Right cardiac atrium (tissue), 5 donors: Measurements from ENCODE around the gene GPN1. TPM values are rescaled to one million over a fixed set of nuclear protein-coding genes. Genes with fewer than 3 reads are reported as not detected.

ENCODE experiments used
- ATAC-seq, 2 donors: fragments of 200-7000 bp; cut with Tn5 transposase; one replicate each; pipeline versions ENCODE4 v1.8.0 to v1.9.1; 2020; ENCODE audit warnings: moderate library complexity in 2 of 2, mild to moderate bottlenecking in 1 of 2
- DNase-seq, 3 donors: peaks; one replicate each; pipeline ENCODE4 v3.0.0-alpha.2; 2020
- H3K27ac ChIP-seq: one replicate; pipeline ENCODE4 v1.5.1; 2013; ENCODE audit warnings: mild to moderate bottlenecking, low read length, control low read depth, moderate library complexity
- H3K27me3 ChIP-seq: one replicate; pipeline ENCODE4 v1.6.1; 2013; ENCODE audit not compliant: control insufficient read depth, insufficient read depth
- H3K4me1 ChIP-seq: one replicate; pipeline ENCODE4 v1.6.1; 2013; ENCODE audit warnings: low read length; ENCODE audit not compliant: control insufficient read depth, insufficient read depth
- H3K4me3 ChIP-seq: one replicate; pipeline ENCODE4 v1.5.1; 2013; ENCODE audit warnings: low read length, control low read depth
- H3K9me3 ChIP-seq: one replicate; pipeline ENCODE4 v1.6.1; 2013; ENCODE audit warnings: low read length; ENCODE audit not compliant: control insufficient read depth
- WGBS: extraction: QIAGEN DNeasy Blood & Tissue Kit; methylation state at CpG from one replicate; pipeline ENCODE4 v1.1.7; 2013; 5-methylcytosine and 5-hydroxymethylcytosine counted together
- intact Hi-C, 4 donors: fragments of 100-400 bp; cut with DNase I; formaldehyde crosslinking; loops; one replicate each; pipeline versions ENCODE4 v1.11.0 to v1.14.0; 2022 to 2023
- polyA plus RNA-seq: library from polyadenylated mRNA; stranded (reverse); fragments of 200-250 nt; gene quantifications from one replicate; pipeline ENCODE4 v1.2.3, GENCODE V29; 2013
- total RNA-seq, 4 donors: library from RNA; stranded (reverse); fragmentation: NEBNext Ultra II Directional; extraction: Animal tissue kit (Norgen Biotek cat#: 25700); gene quantifications; one replicate each; pipeline ENCODE4 v1.2.1, GENCODE V29; 2021
- donor health status: healthy with polysubstance abuse.
- donor health status: DM: no; HTN: yes; CAD: no.
- donor health status: DM: no; HTN: no; CAD: no.
- donor health status: DM: no; HTN: yes; CAD: no; lungs with severe emphysema.
- donor health status: DM: yes; HTN: yes; CAD: no.

Gene GPN1
- total and polyA plus RNA-seq, 5 donors = 15.5 to 21.8 (median 17.8) TPM

DNA sequence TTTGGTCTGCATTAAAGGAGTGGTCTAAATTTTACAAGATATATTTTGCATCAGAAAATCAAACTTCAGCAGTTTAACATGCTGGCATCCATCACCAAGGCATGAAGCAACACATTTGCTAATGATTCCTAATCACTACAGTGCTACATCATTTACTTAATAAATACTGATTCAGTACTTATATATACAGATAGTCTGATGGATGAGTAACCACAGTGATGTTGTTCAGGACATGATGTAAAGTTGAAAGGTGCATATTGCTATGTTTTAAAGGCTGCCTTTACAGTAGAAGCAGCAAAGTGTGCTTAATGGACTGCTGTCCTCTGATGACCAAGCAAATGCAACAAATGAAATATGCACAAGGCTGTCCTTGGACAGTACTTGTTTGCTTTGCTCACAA is 23.5 kb downstream of the GPN1 start:
- Histone ChIP-seq H3K4me1 (no peaks in the 10 kb centered on the region), H3K27ac (no peak overlapping the region), H3K27me3 (no peaks in the 10 kb centered on the region), H3K4me3 (no peak overlapping the region), H3K9me3 (no peaks in the 10 kb centered on the region)
- ATAC-seq (no peak), DNase-seq (no peak)
- intact Hi-C loops = no loop called here

GRCh38 chr2:27652790-27653189 is 23.9 kb downstream of the GPN1 start:
- no peak overlapping the region for H3K27ac ChIP-seq
- no peak for ATAC-seq
- DNase-seq = no peak
- no peak overlapping the region for H3K4me3 ChIP-seq
- WGBS = 90% methylated on average over 1 of the region's 1 CpG
- no peaks in the 10 kb centered on the region for H3K27me3 ChIP-seq
- intact Hi-C loops = no loop called here
- no peaks in the 10 kb centered on the region for H3K4me1 ChIP-seq
- no peaks in the 10 kb centered on the region for H3K9me3 ChIP-seq

GRCh38 chr2:27653397-27653796 is 24.5 kb downstream of the GPN1 start:
- 94% methylated on average over 2 of the region's 2 CpGs for WGBS
- H3K4me3 ChIP-seq = no peak overlapping the region
- no peaks in the 10 kb centered on the region for H3K9me3 ChIP-seq
- intact Hi-C loops = no loop called here
- H3K4me1 ChIP-seq = no peaks in the 10 kb centered on the region
- H3K27ac ChIP-seq = no peak overlapping the region
- H3K27me3 ChIP-seq = no peaks in the 10 kb centered on the region
- ATAC-seq (no peak), DNase-seq (no peak)

DNA sequence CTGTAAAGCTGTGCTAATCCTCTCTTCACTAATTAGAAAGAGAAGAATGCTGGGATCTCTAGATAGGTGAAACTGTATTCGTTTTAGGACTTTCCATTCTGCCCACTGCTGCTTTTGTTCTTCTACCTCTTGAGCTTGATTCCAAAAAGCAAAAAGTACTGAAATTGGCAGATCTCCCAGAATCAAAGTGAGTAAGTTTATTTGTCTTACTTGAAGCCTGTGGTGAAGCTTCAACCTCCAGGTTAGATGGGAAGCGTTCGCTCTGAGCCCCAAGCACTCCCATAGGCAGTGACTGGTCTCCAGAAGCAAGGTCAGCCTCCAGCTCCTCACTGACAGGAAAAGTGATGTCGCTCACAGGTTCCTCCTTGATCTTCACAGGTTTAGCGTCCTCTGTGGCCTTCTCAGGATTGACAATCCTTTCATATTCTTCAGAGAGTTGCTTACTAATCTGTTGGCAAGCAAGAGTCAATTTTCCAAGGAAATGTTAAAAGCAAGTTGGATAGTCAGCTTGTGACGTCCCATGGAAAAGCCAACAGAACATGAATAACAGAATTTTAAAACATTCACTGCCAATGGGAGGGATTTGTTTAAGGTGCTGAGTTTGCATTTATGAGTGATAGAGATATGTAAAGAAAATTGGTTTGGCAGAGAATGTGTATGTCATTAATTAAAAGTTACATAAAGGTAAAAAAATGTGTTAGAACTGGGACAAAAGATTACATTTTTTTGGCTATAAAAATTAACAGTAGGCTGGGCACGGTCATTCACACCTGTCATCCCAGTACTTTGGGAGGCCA is 26.5 kb downstream of the GPN1 start:
- 79% methylated on average over 7 of the region's 7 CpGs for WGBS
- Histone ChIP-seq H3K27ac (no peak overlapping the region), H3K4me3 (no peak overlapping the region), H3K4me1 (no peaks in the 10 kb centered on the region), H3K27me3 (no peaks in the 10 kb centered on the region), H3K9me3 (no peaks in the 10 kb centered on the region)
- intact Hi-C loops = no loop called here
- ATAC-seq = no peak
- DNase-seq = no peak

DNA sequence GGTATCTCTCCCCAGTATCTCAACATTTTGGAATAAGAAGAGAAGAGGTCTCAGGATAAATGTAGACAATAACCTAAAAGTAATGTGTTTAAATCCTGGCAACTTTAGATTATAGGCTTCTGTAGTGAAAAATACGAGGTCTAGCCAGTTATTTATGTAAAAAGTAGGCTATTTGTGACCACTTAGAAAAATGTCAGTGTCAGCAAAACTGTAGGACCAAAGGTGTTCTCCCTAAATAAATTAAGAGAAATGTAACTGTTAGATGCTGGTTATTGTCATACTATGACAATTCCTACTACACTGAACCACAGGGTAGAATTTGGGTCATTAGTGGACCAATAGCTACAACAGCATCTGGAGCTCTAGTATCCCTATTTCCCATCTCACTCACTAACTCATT is 32.5 kb downstream of the GPN1 start:
- Histone ChIP-seq H3K27me3 (no peaks in the 10 kb centered on the region), H3K9me3 (no peaks in the 10 kb centered on the region), H3K27ac (no peak overlapping the region), H3K4me1 (no peaks in the 10 kb centered on the region), H3K4me3 (no peak overlapping the region)
- 90% methylated on average over 1 of the region's 1 CpG for WGBS
- no peak for DNase-seq
- no peak for ATAC-seq
- intact Hi-C loops = no loop called here

DNA sequence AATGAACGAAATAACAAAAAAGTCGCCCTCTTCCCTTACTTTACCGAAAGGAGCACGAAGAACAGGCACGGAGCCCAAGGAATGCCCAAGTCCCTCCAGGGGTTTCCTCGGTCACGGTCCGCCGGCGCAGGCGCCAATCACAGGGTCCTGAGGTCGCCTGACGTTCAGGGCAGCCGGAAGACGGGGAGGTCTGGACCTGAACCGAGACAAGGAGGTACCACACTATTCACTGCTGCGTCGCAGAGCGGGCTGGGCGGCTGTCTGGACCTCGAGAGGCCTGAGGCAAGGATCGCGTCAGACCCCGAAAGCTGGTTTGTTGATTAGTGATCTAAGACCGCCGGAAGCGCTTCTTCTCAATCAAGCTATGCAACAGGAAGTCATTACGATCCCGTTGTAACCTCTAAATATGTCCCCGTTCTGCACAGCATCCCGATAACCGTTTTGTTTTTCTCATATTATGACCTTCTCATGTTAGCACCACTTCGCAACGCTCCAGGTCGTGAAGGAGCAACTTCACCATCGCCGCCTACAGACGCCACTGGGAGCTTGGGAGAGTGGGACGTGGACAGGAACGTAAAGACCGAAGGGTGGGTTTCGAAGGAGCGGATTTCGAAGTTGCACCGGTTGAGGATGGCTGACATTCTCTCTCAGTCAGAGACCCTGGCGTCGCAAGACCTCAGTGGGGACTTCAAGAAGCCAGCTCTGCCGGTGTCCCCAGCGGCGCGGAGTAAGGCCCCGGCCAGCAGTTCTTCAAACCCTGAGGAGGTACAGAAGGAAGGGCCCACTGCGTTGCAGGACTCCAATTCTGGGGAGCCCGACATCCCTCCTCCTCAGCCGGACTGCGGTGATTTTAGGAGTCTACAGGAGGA is 34.7 kb downstream of the GPN1 start, which contains the start of the genes SLC4A1AP and SUPT7L:
Gene SLC4A1AP, plus strand, starts transcription at position 605 of the 869 bp plus-strand sequence. Its CDS starts 26 bp downstream, at position 631.
Gene SUPT7L, minus strand, starts transcription at position 330 of the 869 bp plus-strand sequence. CDS start 1,422 bp downstream, outside the sequence.
- H3K27ac ChIP-seq = peak within 1 kb of the TSS; percentile 100
- H3K4me3 ChIP-seq = peak within 1 kb of the TSS; percentile 87
- intact Hi-C loops = no loop called here
- H3K27me3 ChIP-seq = no peaks in the 10 kb centered on the region
- no peaks in the 10 kb centered on the region for H3K9me3 ChIP-seq
- peak; percentile 75 to 89 (median 88) for DNase-seq
- no peaks in the 10 kb centered on the region for H3K4me1 ChIP-seq
- ATAC-seq = peak; percentile 88 to 92
- under 1% methylated on average over 56 of the region's 56 CpGs for WGBS

- intact Hi-C loops = no loop called here
- 2% methylated on average over 28 of the region's 28 CpGs for WGBS
- peak in 1 of 3 donors; percentile 35 for DNase-seq
These were observed 35.3 kb downstream of the GPN1 start for GRCh38 chr2:27664154-27664574.

DNA sequence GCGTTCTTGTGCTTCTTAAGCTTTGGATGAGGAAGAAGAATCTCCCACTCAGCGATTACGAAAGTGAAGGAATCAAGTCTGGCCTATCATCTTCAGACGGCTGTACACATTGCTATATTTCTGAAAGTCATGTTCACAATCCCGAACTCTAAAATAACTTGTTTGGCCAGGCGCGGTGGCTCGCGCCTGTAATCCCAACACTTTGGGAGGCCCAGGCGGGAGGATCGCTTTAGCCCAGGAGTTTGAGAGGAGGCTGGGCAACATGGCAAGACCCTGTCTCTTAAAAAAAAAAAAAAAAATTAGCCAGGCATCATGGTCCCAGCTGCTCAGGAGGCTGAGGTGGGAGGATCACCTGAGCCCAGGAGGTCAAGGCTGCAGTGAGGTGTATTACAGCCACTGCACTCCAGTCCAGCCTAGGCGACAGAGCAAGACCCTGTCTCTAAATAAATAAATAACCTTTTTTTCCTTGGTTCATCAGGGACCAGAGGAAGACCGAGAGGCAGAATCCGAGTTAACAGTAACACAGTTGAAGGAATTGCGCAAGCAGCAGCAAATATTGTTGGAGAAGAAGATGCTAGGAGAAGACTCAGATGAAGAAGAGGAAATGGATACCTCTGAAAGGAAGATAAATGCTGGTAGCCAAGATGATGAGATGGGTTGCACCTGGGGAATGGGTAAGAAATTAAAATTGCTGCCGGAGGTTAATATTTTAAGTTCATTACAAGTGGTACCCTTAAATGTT is 35.9 kb downstream of the GPN1 start:
- DNase-seq = no peak
- H3K4me1 ChIP-seq = no peaks in the 10 kb centered on the region
- no peak overlapping the region for H3K27ac ChIP-seq
- intact Hi-C loops = no loop called here
- WGBS = 81% methylated on average over 16 of the region's 16 CpGs
- no peak for ATAC-seq
- H3K4me3 ChIP-seq = peak overlapping the region; percentile 87
- H3K27me3 ChIP-seq = no peaks in the 10 kb centered on the region
- no peaks in the 10 kb centered on the region for H3K9me3 ChIP-seq

More at GRCh38 chr2:27664154-27664574, 35.3 kb downstream of the GPN1 start:
- Histone ChIP-seq H3K4me3 (peak overlapping the region; percentile 87), H3K4me1 (no peaks in the 10 kb centered on the region), H3K27me3 (no peaks in the 10 kb centered on the region), H3K9me3 (no peaks in the 10 kb centered on the region), H3K27ac (peak overlapping the region; percentile 100)
- peak in 1 of 2 donors; percentile 24 for ATAC-seq

DNA sequence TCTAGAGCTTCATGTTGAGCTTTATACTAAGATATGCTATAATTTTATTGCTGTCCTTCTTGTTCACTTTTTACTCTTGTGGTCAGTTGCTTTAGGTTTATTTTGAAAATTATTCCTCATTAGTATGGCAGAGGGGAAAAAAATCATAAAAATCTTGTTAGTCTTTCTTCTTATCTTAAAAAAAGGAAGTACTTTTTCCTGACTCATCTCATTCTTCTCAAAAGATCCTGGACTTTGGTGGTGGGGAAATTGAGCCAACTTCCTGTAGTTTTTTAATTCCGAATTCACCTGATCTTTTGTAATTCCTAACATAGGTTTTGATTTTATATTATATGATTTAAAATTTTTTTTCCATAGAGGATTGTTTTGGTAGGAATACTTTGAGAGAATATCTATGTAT is 38.6 kb downstream of the GPN1 start:
- WGBS = 57% methylated on average over 1 of the region's 1 CpG
- ATAC-seq = no peak
- Histone ChIP-seq H3K9me3 (no peaks in the 10 kb centered on the region), H3K27ac (no peak overlapping the region), H3K27me3 (no peaks in the 10 kb centered on the region), H3K4me1 (no peaks in the 10 kb centered on the region), H3K4me3 (no peak overlapping the region)
- no peak for DNase-seq
- intact Hi-C loops = no loop called here

DNA sequence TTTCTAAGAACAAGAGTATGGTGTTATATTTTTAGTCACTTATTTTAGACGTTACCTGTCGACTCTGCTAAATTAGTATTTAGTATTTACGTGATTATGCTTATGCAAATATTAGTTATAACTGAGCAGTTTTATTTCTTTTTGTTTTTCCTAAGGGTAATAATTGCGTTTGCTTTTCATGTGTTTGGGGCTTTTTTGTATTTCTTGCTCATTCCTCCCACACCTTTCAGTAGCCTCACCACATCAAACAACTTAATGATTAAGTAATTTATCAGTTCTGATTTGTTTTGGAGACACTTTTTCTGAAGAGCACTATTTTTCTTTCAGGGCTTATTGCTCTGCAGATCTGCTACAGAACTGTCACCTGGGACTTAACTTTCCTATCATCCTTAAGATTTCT is 42.4 kb downstream of the GPN1 start:
- WGBS = 92% methylated on average over 4 of the region's 4 CpGs

More for the DNA sequence above, 42.4 kb downstream of the GPN1 start:
- intact Hi-C loops = no loop called here
- H3K4me3 ChIP-seq = no peak overlapping the region
- H3K27me3 ChIP-seq = no peaks in the 10 kb centered on the region
- no peaks in the 10 kb centered on the region for H3K9me3 ChIP-seq
- no peaks in the 10 kb centered on the region for H3K4me1 ChIP-seq
- no peak overlapping the region for H3K27ac ChIP-seq
- DNase-seq = no peak
- ATAC-seq = no peak
